Endodermal cell (in vitro differentiated cells): ENCODE results near the gene MIA3. TPM values are rescaled to one million over a fixed set of nuclear protein-coding genes. Genes with fewer than 3 reads are reported as not detected.
A peak's percentile ranks its signal among the peaks of the same experiment; 100 is the strongest.

Source experiments
- DNase-seq: peaks from one replicate; pipeline ENCODE4 v3.0.0-alpha.2; 2017
- H3K27ac ChIP-seq: 2 replicates; pipeline ENCODE4 v1.5.1; 2013; ENCODE audit warnings: mild to moderate bottlenecking, low read depth, low read length, moderate library complexity
- H3K27me3 ChIP-seq: 2 replicates; pipeline ENCODE4 v1.6.1; 2013; ENCODE audit warnings: mild to moderate bottlenecking, low read length, moderate library complexity; ENCODE audit not compliant: insufficient read depth, control insufficient read depth, poor library complexity, severe bottlenecking
- H3K36me3 ChIP-seq: 2 replicates; pipeline ENCODE4 v1.7.0; 2013; ENCODE audit warnings: mild to moderate bottlenecking, low read length, moderate library complexity; ENCODE audit not compliant: control insufficient read depth, insufficient read depth
- H3K4me1 ChIP-seq: one replicate; pipeline ENCODE4 v1.7.0; 2013; ENCODE audit warnings: low read length; ENCODE audit not compliant: control insufficient read depth, insufficient read depth
- H3K4me3 ChIP-seq: 2 replicates; pipeline ENCODE4 v1.5.1; 2013; ENCODE audit warnings: mild to moderate bottlenecking, low read length, moderate library complexity
- H3K9ac ChIP-seq: 2 replicates; pipeline ENCODE4 v1.6.1; 2013; ENCODE audit warnings: mild to moderate bottlenecking, low read length, moderate library complexity; ENCODE audit not compliant: poor library complexity, severe bottlenecking; ENCODE audit errors: extremely low read depth
- H3K9me3 ChIP-seq: 2 replicates; pipeline ENCODE4 v1.6.1; 2013; ENCODE audit warnings: mild to moderate bottlenecking, low read length, moderate library complexity; ENCODE audit not compliant: control insufficient read depth
- H3K27ac Mint-ChIP-seq: 2 replicates; pipeline ENCODE4 v1.8.0; 2020; ENCODE audit warnings: mixed read lengths
- H3K27me3 Mint-ChIP-seq: 2 replicates; pipeline ENCODE4 v1.8.0; 2021; ENCODE audit warnings: mild to moderate bottlenecking, mixed read lengths; ENCODE audit not compliant: insufficient read depth
- H3K36me3 Mint-ChIP-seq: 2 replicates; pipeline ENCODE4 v1.8.0; 2020; ENCODE audit warnings: low read depth, mixed read lengths
- H3K4me1 Mint-ChIP-seq: 2 replicates; pipeline ENCODE4 v1.8.0; 2020; ENCODE audit warnings: mixed read lengths
- H3K4me3 Mint-ChIP-seq: 2 replicates; pipeline ENCODE4 v1.8.0; 2020; ENCODE audit warnings: mild to moderate bottlenecking, moderate library complexity, mixed read lengths
- H3K9me3 Mint-ChIP-seq: 2 replicates; pipeline ENCODE4 v1.8.0; 2020; ENCODE audit warnings: mild to moderate bottlenecking, mixed read lengths
- CTCF ChIP-seq: fragments of 200-600 bp; sonication (generic); conservative IDR thresholded peaks from 2 replicates; pipeline ENCODE4 v1.5.0; 2021; ENCODE audit warnings: antibody characterized with exemption, mild to moderate bottlenecking
- WGBS, 2 experiments: methylation state at CpG; one replicate each; pipeline versions ENCODE4 v1.1.5 to v1.1.7; 2013; ENCODE audit warnings: missing lambda C conversion rate in 2 of 2, mixed read lengths in 1 of 2; ENCODE audit not compliant: insufficient coverage in 1 of 2, insufficient read length in 1 of 2; 5-methylcytosine and 5-hydroxymethylcytosine counted together
- total RNA-seq, 2 donors: library from RNA; stranded (reverse); fragmentation: NEBNext Ultra II Directional in 1 of 2; extraction: Animal tissue kit (Norgen Biotek cat#: 25700) in 1 of 2; gene quantifications; 2 replicates in 1 of 2; 3 replicates in 1 of 2; pipeline ENCODE4 v1.2.1, GENCODE V29; 2021

The MIA3 gene
- total RNA-seq, 2 donors from 2014 or later = 69.9 to 76.8 TPM

DNA sequence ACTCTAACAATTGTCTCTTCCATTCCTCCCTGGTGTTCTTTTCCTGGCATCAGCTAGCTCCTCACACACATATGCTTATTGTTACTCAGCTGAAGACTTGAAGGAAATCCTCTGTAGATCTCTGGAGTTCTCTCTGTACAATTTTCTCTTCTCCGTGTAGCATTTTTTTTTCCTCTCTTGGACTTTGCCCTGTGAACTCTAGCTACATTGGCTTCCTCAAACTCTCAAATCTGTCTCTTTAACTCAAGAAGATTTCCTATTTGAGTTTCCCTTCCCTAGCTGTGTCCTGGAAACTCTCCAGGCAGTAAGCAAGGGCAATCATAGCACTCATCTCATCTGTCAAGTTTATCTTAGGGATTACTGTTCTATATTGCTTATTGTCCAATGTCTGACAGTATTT, 4.3 kb upstream of the MIA3 start:
- no peak for DNase-seq
- Mint-ChIP-seq H3K4me1 (peaks cover 5% of the 10 kb centered on the region), H3K36me3 (no peaks in the 10 kb centered on the region), H3K9me3 (peaks cover 9% of the 10 kb centered on the region), H3K27me3 (peaks cover 61% of the 10 kb centered on the region), H3K4me3 (no peak overlapping the region), H3K27ac (no peak overlapping the region)
- Histone ChIP-seq H3K27ac (no peak overlapping the region), H3K4me3 (no peak overlapping the region), H3K4me1 (no peaks in the 10 kb centered on the region), H3K27me3 (peaks cover 64% of the 10 kb centered on the region), H3K36me3 (no peaks in the 10 kb centered on the region), H3K9me3 (no peaks in the 10 kb centered on the region), H3K9ac (no peak overlapping the region)
- WGBS, 2 experiments = 71 to 80% methylated on average over 1 of the region's 1 CpG
- no peak for TF ChIP-seq CTCF

DNA sequence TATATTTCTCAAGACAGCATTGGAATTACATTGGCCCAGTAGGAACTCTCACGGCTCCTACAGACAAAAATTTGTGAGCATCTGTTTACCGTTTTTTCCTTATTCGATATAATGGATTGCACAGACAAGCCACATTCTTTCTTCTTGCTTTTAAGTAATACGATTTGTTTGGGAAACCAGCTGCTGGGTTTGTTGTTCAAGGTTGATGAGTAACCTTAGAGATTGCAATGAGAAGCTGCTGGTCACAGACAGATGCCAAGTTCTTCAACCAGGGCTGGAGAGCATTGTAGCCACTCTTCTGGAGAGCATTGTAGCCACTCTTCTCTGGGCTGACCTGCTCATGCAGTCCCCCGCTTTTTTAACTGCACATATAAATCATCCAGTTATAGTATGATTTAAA, 1.4 kb upstream of the MIA3 start:
- peaks cover 46% of the 10 kb centered on the region for H3K27me3 Mint-ChIP-seq
- Histone ChIP-seq H3K9ac (no peak overlapping the region), H3K4me1 (no peaks in the 10 kb centered on the region), H3K27ac (no peak overlapping the region), H3K27me3 (peaks cover 53% of the 10 kb centered on the region), H3K36me3 (peaks cover 5% of the 10 kb centered on the region), H3K4me3 (no peak overlapping the region), H3K9me3 (no peaks in the 10 kb centered on the region)
- H3K36me3 Mint-ChIP-seq = peaks cover 7% of the 10 kb centered on the region
- TF ChIP-seq CTCF = no peak
- no peaks in the 10 kb centered on the region for H3K9me3 Mint-ChIP-seq
- peak overlapping the region; percentile 93 for H3K4me3 Mint-ChIP-seq
- DNase-seq = no peak
- WGBS, 2 experiments = 92 to 100% methylated on average over 2 to 4 of the region's 5 CpGs
- peaks cover 15% of the 10 kb centered on the region for H3K4me1 Mint-ChIP-seq
- H3K27ac Mint-ChIP-seq = no peak overlapping the region

DNA sequence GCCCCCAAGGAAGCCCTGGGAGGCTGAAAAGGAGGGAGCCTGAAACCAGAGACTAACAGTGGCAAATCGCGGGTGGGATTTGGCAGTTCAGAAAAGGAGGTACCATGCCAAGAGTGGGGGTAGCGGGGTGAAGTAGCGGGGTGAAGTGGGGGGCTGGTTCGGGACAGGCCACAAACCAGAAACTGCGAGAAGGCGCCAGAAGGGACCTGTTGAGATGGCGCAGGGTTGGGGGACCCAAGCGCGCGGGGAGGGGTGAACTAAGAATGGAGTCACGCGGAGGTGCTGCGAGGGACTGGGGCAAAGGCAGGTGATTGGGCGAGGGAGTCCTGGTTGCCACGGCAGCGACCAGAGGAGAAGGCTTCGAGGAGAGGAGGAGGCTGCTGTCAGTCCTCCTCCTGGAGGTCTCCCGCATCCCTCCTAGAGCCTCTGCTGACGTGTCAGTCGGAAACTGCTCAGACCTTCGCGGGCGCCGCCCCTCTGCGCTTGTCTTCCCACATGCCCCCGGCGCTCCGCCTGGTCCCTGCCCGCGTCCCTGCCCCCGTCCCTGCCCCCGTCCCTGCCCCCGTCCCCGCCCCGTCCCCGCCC, 438 bp upstream of the MIA3 start:
- TF ChIP-seq CTCF = no peak
- Mint-ChIP-seq H3K9me3 (no peaks in the 10 kb centered on the region), H3K27ac (peak overlapping the region; percentile 93), H3K4me3 (peak overlapping the region; percentile 93), H3K36me3 (peaks cover 14% of the 10 kb centered on the region), H3K27me3 (peaks cover 38% of the 10 kb centered on the region), H3K4me1 (peaks cover 15% of the 10 kb centered on the region)
- H3K27me3 ChIP-seq = peaks cover 44% of the 10 kb centered on the region
- no peak overlapping the region for H3K27ac ChIP-seq
- WGBS, 2 experiments = 5 to 7% methylated on average over 8 to 29 of the region's 37 CpGs
- peaks cover 11% of the 10 kb centered on the region for H3K36me3 ChIP-seq
- peak overlapping the region; percentile 57 for H3K9ac ChIP-seq
- no peaks in the 10 kb centered on the region for H3K9me3 ChIP-seq
- DNase-seq = peak; percentile 98
- peak overlapping the region; percentile 83 for H3K4me3 ChIP-seq
- H3K4me1 ChIP-seq = no peaks in the 10 kb centered on the region
